ENCODE measurements around the gene TARBP2. TPM values are rescaled to one million over a fixed set of nuclear protein-coding genes. Genes with fewer than 3 reads are reported as not detected.
"Not testable (repeated sequence)": the region's sequence is repeated elsewhere in the genome, so short reads cannot be mapped to it uniquely, and the experiment has no call there.

The TARBP2 gene
- polyA plus RNA-seq, 2 of the 4 experiments (the other 2 are of a cell fraction): 41.5 to 49.9 TPM

- FAIRE-seq: no peak
Observed at GRCh38 chr12:53543539-53543938, 42.5 kb downstream of the TARBP2 start.

GRCh38 chr12:53548354-53548753, 47.3 kb downstream of the TARBP2 start:
- not testable (repeated sequence) for H3K4me3 ChIP-seq; H3K4me2 ChIP-seq; ATAC-seq; FAIRE-seq; DNase-seq (ENCODE audit: low read depth in 1 of 2, low spot score in 1 of 2); H3K9me3 ChIP-seq; H3K27ac ChIP-seq
- POLR2A ChIA-PET: interaction anchor here (0.7 kb wide), 1 partner anchor 78 kb away, joined by 4 read pairs; the partner anchor contains the start of gene ATF7
- 93% methylated on average over 6 of the region's 6 CpGs for WGBS (ENCODE audit: missing lambda C conversion rate)
- H3K4me1 ChIP-seq: peaks cover 20% of the 10 kb centered on the region; the same call in 2 of the 3 replicates
- CTCF ChIA-PET: interaction anchor here (0.8 to 7.5 kb wide), 7 partner anchors 8 to 198 kb away, joined by 3 to 148 read pairs (median 3); partner anchors contain the start of gene ATP5MC2

More at GRCh38 chr12:53543539-53543938, 42.5 kb downstream of the TARBP2 start:
- H3K9me3 ChIP-seq: no peaks in the 10 kb centered on the region
- 26% methylated on average over 5 of the region's 5 CpGs for WGBS (ENCODE audit: missing lambda C conversion rate)
- peaks cover 23% of the 10 kb centered on the region for H3K4me1 ChIP-seq
- TF ChIP-seq REST (IDR thresholded peaks at IDR 0.05): no peak
- TF ChIP-seq RAD21 (conservative IDR thresholded peaks at IDR 0.05 in 1 of 2, IDR thresholded peaks at IDR 0.05 in 1 of 2): peak; percentile 92 to 94
- peak; percentile 95 for TF ChIP-seq SMC3 (IDR thresholded peaks at IDR 0.05)
- no peak for TF ChIP-seq MYC (IDR thresholded peaks at IDR 0.05; ENCODE audit: borderline replicate concordance, low read length)
- peak; percentile 93 for TF ChIP-seq CTCF (IDR thresholded peaks at IDR 0.05)
- ATAC-seq: peak; percentile 97 to 99
- peak overlapping the region; percentile 45 to 53 for H3K27ac ChIP-seq
- DNase-seq (ENCODE audit: low read depth in 1 of 2, low spot score in 1 of 2): peak; percentile 74 to 81
- ChIA-PET CTCF (interaction anchor here (0.6 to 7.5 kb wide), 55 partner anchors 9 to 614 kb away, joined by 3 to 148 read pairs (median 5); partner anchors contain the start of genes ATF7, ATP5MC2 and CISTR), POLR2A (interaction anchor here (0.6 to 4.2 kb wide), 5 partner anchors 83 to 136 kb away, joined by 3 to 43 read pairs (median 5); partner anchors contain the start of genes ATF7 and ATP5MC2)
- H3K4me2 ChIP-seq: peak overlapping the region; percentile 44; the same call in 2 of the 3 replicates
- no peak overlapping the region for H3K4me3 ChIP-seq

GRCh38 chr12:53550131-53550530, 49.0 kb downstream of the TARBP2 start:
- WGBS (ENCODE audit: missing lambda C conversion rate): 92% methylated on average over 8 of the region's 8 CpGs
- DNase-seq (ENCODE audit: low read depth in 1 of 2, low spot score in 1 of 2); H3K9me3 ChIP-seq; FAIRE-seq; ATAC-seq; H3K27ac ChIP-seq; H3K4me1 ChIP-seq; POLR2A ChIA-PET; H3K4me2 ChIP-seq; H3K4me3 ChIP-seq: not testable (repeated sequence)
- TF ChIP-seq ZC3H11A (IDR thresholded peaks at IDR 0.05): peak; percentile 49
- CTCF ChIA-PET: interaction anchor here (1.1 to 2.1 kb wide), 2 partner anchors 109 to 126 kb away, joined by 3 to 12 read pairs; partner anchors contain the start of gene ATP5MC2

DNA sequence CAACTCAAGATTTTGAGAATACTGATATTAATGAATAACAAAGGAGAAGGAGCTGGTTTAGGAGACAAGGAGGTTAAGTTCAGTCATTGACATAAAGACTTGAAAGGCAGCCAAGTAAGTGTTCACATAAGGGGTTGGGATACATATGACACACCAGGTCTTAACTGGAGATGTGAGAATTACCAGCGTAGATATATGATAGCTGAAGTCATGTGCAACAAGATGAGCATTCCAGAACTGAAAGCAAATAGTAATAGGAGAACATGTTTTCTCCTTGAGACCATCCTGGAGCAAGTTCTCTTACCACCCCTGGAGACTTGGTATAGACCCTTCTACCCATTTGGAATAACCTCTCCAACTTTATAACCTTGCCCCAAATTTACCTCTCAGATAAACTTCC, 49.5 kb downstream of the TARBP2 start:
- no peak for DNase-seq (ENCODE audit: low read depth in 1 of 2, low spot score in 1 of 2)
- TF ChIP-seq ZSCAN20 (CRISPR knock-in tag; IDR thresholded peaks at IDR 0.05) (no peak), HOXB13 (CRISPR knock-in tag; IDR thresholded peaks at IDR 0.05; ENCODE audit: low read depth) (no peak), SREBF2 (IDR thresholded peaks at IDR 0.05) (no peak), FOSL2 (IDR thresholded peaks at IDR 0.05) (no peak), FOSL2 (CRISPR knock-in tag; IDR thresholded peaks at IDR 0.05) (no peak), ESRRA (IDR thresholded peaks at IDR 0.05; ENCODE audit: borderline replicate concordance, low read length) (no peak), PHF8 (IDR thresholded peaks at IDR 0.05; ENCODE audit: borderline replicate concordance, low read depth) (no peak), CTCF (IDR thresholded peaks at IDR 0.05) (no peak), ZNF302 (CRISPR knock-in tag; IDR thresholded peaks at IDR 0.05) (no peak), HDAC2 (IDR thresholded peaks at IDR 0.05) (no peak), MAX (IDR thresholded peaks at IDR 0.05) (no peak)
- TF ChIP-seq, protein P1, sequence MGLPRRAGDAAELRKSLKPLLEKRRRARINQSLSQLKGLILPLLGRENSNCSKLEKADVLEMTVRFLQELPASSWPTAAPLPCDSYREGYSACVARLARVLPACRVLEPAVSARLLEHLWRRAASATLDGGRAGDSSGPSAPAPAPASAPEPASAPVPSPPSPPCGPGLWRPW (IDR thresholded peaks at IDR 0.05): no peak
- TF ChIP-seq, protein P2, sequence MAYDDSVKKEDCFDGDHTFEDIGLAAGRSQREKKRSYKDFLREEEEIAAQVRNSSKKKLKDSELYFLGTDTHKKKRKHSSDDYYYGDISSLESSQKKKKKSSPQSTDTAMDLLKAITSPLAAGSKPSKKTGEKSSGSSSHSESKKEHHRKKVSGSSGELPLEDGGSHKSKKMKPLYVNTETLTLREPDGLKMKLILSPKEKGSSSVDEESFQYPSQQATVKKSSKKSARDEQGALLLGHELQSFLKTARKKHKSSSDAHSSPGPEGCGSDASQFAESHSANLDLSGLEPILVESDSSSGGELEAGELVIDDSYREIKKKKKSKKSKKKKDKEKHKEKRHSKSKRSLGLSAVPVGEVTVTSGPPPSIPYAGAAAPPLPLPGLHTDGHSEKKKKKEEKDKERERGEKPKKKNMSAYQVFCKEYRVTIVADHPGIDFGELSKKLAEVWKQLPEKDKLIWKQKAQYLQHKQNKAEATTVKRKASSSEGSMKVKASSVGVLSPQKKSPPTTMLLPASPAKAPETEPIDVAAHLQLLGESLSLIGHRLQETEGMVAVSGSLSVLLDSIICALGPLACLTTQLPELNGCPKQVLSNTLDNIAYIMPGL (CRISPR knock-in tag; IDR thresholded peaks at IDR 0.05; ENCODE audit: borderline replicate concordance): no peak

More for the DNA sequence above, 49.5 kb downstream of the TARBP2 start:
- FAIRE-seq: no peak
- Histone ChIP-seq H3K27ac (no peak overlapping the region), H3K9me3 (no peaks in the 10 kb centered on the region), H3K4me2 (no peak overlapping the region), H3K4me3 (no peak overlapping the region), H3K4me1 (0 out of 3 replicates have a peak, but pooled peaks cover 2% of the 10 kb centered on the region)
- ChIA-PET CTCF (interaction anchor here (0.6 to 2.1 kb wide), 3 partner anchors 109 to 125 kb away, joined by 3 to 12 read pairs (median 3); partner anchors contain the start of gene ATP5MC2), POLR2A (no interaction called here)
- 68% methylated on average over 1 of the region's 1 CpG for WGBS (ENCODE audit: missing lambda C conversion rate)
- ATAC-seq: no peak

Data from A549 (cell line).